Smooth muscle cell (in vitro differentiated cells): ENCODE results near the gene GRB7. TPM values are rescaled to one million over a fixed set of nuclear protein-coding genes. Genes with fewer than 3 reads are reported as not detected.
"Not testable (repeated sequence)": the region's sequence is repeated elsewhere in the genome, so short reads cannot be mapped to it uniquely, and the experiment has no call there.

Experiments used
- DNase-seq: peaks from one replicate; lab custom pipeline; 2025; ENCODE audit not compliant: unreplicated experiment; lab: John Stamatoyannopoulos, UW
- H2AFZ ChIP-seq: fragments of 200-600 bp; sonication (generic); 2 replicates; pipeline ENCODE4 v1.6.0; 2016; ENCODE audit warnings: antibody characterized with exemption, low read depth, mild to moderate bottlenecking
- H3F3A ChIP-seq: fragments of 200-600 bp; sonication (generic); 2 replicates; pipeline ENCODE4 v1.6.0; 2017; ENCODE audit warnings: antibody characterized with exemption, low read depth
- H3K27ac ChIP-seq: fragments of 200-600 bp; sonication (generic); 2 replicates; pipeline ENCODE4 v1.5.1; 2016; ENCODE audit warnings: low read depth, mild to moderate bottlenecking
- H3K27me3 ChIP-seq: fragments of 200-600 bp; sonication (generic); 2 replicates; pipeline ENCODE4 v1.6.1; 2016; ENCODE audit warnings: low read depth, mild to moderate bottlenecking
- H3K36me3 ChIP-seq: fragments of 200-600 bp; sonication (generic); 2 replicates; pipeline ENCODE4 v1.5.1; 2016; ENCODE audit warnings: low read depth
- H3K4me1 ChIP-seq: fragments of 200-600 bp; sonication (generic); 2 replicates; pipeline ENCODE4 v1.5.1; 2016; ENCODE audit warnings: low read depth
- H3K4me2 ChIP-seq: fragments of 200-600 bp; sonication (generic); 2 replicates; pipeline ENCODE4 v1.6.0; 2016; ENCODE audit warnings: mild to moderate bottlenecking
- H3K4me3 ChIP-seq: fragments of 200-600 bp; sonication (generic); 2 replicates; pipeline ENCODE4 v1.5.1; 2016; ENCODE audit warnings: mild to moderate bottlenecking
- H3K79me2 ChIP-seq: fragments of 200-600 bp; sonication (generic); 2 replicates; pipeline ENCODE4 v1.6.0; 2016; ENCODE audit warnings: low read depth, mild to moderate bottlenecking
- H3K9ac ChIP-seq: fragments of 200-600 bp; sonication (generic); 2 replicates; pipeline ENCODE4 v1.6.0; 2016; ENCODE audit warnings: low read depth
- H3K9me3 ChIP-seq: fragments of 200-600 bp; sonication (generic); replicated peaks from 2 replicates; pipeline ENCODE4 v1.5.1; 2016; ENCODE audit warnings: low read depth
- H4K20me1 ChIP-seq: fragments of 200-600 bp; sonication (generic); 2 replicates; pipeline ENCODE4 v1.6.0; 2016; ENCODE audit warnings: low read depth
- WGBS: methylation state at CpG from one replicate; pipeline ENCODE4 v1.1.7; 2016; ENCODE audit warnings: low lambda C conversion rate; 5-methylcytosine and 5-hydroxymethylcytosine counted together
- polyA plus RNA-seq: library from polyadenylated mRNA; unstranded; fragments of >200 nt; fragmentation: Nextera tagmentation; extraction: Ambion mirVana; gene quantifications from 2 replicates; pipeline ENCODE4 v1.2.1, GENCODE V29; 2016
- total RNA-seq: library from RNA; depleted of rRNA; stranded (reverse); fragments of >200 nt; gene quantifications from 2 replicates; pipeline ENCODE4 v1.2.3, GENCODE V29; 2014
- TF ChIP-seq, protein P1 (sequence below): fragments of 200-600 bp; sonication (generic); IDR thresholded peaks from 2 replicates; pipeline ENCODE4 v1.5.1; 2017; ENCODE audit warnings: borderline replicate concordance, mild to moderate bottlenecking, antibody characterized with exemption; ENCODE audit not compliant: insufficient read depth, poor library complexity, severe bottlenecking

GRB7 gene
- total and polyA plus RNA-seq, 2 experiments from 2014 or later = 2.7 to 4.1 TPM

GRCh38 chr17:39746145-39746461, 8.4 kb downstream of the GRB7 start:
- Histone ChIP-seq H3K4me2 (no peak overlapping the region), H3K9ac (no peak overlapping the region), H3K4me3 (no peak overlapping the region), H3K4me1 (no peaks in the 10 kb centered on the region), H3K27ac (no peak overlapping the region), H3F3A (no peaks in the 10 kb centered on the region), H4K20me1 (no peaks in the 10 kb centered on the region), H3K36me3 (no peaks in the 10 kb centered on the region), H3K27me3 (no peaks in the 10 kb centered on the region), H2AFZ (no peak overlapping the region), H3K9me3 (no peaks in the 10 kb centered on the region), H3K79me2 (no peaks in the 10 kb centered on the region)
- whole genome bisulfite sequencing = 93% methylated on average over 7 of the region's 7 CpGs
- no peak for DNase-seq
- TF ChIP-seq, protein P1, sequence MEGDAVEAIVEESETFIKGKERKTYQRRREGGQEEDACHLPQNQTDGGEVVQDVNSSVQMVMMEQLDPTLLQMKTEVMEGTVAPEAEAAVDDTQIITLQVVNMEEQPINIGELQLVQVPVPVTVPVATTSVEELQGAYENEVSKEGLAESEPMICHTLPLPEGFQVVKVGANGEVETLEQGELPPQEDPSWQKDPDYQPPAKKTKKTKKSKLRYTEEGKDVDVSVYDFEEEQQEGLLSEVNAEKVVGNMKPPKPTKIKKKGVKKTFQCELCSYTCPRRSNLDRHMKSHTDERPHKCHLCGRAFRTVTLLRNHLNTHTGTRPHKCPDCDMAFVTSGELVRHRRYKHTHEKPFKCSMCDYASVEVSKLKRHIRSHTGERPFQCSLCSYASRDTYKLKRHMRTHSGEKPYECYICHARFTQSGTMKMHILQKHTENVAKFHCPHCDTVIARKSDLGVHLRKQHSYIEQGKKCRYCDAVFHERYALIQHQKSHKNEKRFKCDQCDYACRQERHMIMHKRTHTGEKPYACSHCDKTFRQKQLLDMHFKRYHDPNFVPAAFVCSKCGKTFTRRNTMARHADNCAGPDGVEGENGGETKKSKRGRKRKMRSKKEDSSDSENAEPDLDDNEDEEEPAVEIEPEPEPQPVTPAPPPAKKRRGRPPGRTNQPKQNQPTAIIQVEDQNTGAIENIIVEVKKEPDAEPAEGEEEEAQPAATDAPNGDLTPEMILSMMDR = no peak

DNA sequence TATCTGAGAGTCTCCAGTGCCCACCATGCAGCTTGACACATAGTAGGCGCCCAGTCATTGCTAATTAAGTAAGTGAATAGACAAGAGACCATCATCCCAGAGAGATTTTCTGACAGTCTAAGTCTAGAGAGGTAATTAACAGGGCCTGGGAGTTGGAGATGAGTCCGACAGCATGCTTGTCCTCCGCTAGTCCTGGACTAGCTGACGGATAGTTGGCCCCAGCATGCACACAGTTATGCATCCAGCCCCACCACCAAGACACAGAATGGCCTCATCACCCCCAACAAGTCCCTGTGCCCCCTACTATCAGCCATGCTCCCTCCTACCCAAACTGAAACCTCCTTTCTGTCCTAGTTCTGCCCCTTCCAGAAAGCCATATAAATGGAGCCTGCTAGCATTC, 10.0 kb downstream of the GRB7 start:
- TF ChIP-seq, protein P1 = no peak
- WGBS = 88% methylated on average over 4 of the region's 4 CpGs
- no peak overlapping the region for H3K27ac ChIP-seq

DNA sequence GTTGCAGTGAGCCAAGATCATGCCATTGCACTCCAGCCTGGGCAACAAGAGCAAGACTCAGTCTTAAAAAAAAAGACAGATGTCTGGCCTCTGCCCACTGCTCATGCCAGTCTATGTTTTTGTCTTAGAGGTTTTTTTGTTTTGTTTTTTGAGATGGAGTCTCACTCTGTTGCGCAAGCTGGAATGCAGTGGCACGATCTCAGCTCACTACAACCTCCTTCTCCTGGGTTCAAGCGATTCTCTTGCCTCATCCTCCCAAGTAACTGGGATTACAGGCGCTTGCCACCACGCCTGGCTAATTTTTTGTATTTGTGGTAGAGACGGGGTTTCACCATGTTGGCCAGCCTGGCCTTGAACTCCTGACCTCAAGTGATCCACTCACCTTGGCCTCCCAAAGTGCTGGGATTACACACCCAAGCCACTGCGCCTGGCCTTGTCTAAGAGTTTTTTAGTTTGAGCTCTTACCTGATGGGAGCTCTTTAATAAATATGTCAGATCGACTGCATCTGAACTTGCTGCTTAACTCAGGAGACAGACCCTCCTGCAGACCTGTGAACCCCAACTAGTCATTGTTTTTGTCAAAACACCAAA, 10.8 kb downstream of the GRB7 start:
- H3K79me2 ChIP-seq, DNase-seq, H2AFZ ChIP-seq, H3K4me3 ChIP-seq, H3K4me1 ChIP-seq, H3K27me3 ChIP-seq, H3K4me2 ChIP-seq, H4K20me1 ChIP-seq, H3F3A ChIP-seq, H3K9me3 ChIP-seq, H3K27ac ChIP-seq, H3K9ac ChIP-seq, H3K36me3 ChIP-seq: not testable (repeated sequence)
- 92% methylated on average over 8 of the region's 8 CpGs for WGBS

More for the DNA sequence above, 10.0 kb downstream of the GRB7 start:
- DNase-seq = no peak
- Histone ChIP-seq H3K4me2 (no peak overlapping the region), H3K9me3 (no peaks in the 10 kb centered on the region), H3K79me2 (no peaks in the 10 kb centered on the region), H3K4me1 (no peaks in the 10 kb centered on the region), H3K9ac (no peak overlapping the region), H4K20me1 (no peaks in the 10 kb centered on the region), H3K36me3 (no peaks in the 10 kb centered on the region), H2AFZ (no peak overlapping the region), H3F3A (peaks cover 1% of the 10 kb centered on the region), H3K4me3 (no peak overlapping the region), H3K27me3 (no peaks in the 10 kb centered on the region)

GRCh38 chr17:39750131-39751015, 12.6 kb downstream of the GRB7 start:
- Histone ChIP-seq H3K27ac (no peak overlapping the region), H3F3A (peaks cover 10% of the 10 kb centered on the region), H3K36me3 (no peaks in the 10 kb centered on the region), H3K4me1 (peaks cover 10% of the 10 kb centered on the region), H3K9me3 (no peaks in the 10 kb centered on the region), H2AFZ (no peak overlapping the region), H3K4me2 (no peak overlapping the region), H3K9ac (no peak overlapping the region), H3K79me2 (no peaks in the 10 kb centered on the region), H3K4me3 (no peak overlapping the region), H3K27me3 (no peaks in the 10 kb centered on the region), H4K20me1 (no peaks in the 10 kb centered on the region)
- 83% methylated on average over 9 of the region's 9 CpGs for WGBS
- DNase-seq = no peak
- TF ChIP-seq, protein P1 = no peak
